ENCODE data around the gene BRCC3. TPM values are rescaled to one million over a fixed set of nuclear protein-coding genes. Genes with fewer than 3 reads are reported as not detected.

BRCC3 gene
- total RNA-seq, 1 donor from 2014 or later, result 17.0 TPM

- no peaks in the 10 kb centered on the region for H3K4me1 ChIP-seq
- H3K9me3 ChIP-seq (replicated peaks), result peaks cover 16% of the 10 kb centered on the region
- no peak overlapping the region for H3K27ac ChIP-seq (replicated peaks)
- TF ChIP-seq CTCF (IDR thresholded peaks at IDR 0.05; ENCODE audit: borderline replicate concordance), result no peak
- no peak for DNase-seq
- peaks cover 6% of the 10 kb centered on the region for H3K36me3 ChIP-seq
- intact Hi-C loops (cut with micrococcal nuclease), result no loop called here
- H3K4me3 ChIP-seq, result no peak overlapping the region
- H3K27me3 ChIP-seq (ENCODE audit: low read depth), result no peaks in the 10 kb centered on the region
Observed at GRCh38 chrX:155127465-155127864, 56.2 kb downstream of the BRCC3 start.

GRCh38 chrX:155127940-155128339 lies 56.6 kb downstream of the BRCC3 start:
- Histone ChIP-seq H3K36me3 (peaks cover 6% of the 10 kb centered on the region), H3K4me3 (no peak overlapping the region), H3K27me3 (ENCODE audit: low read depth) (no peaks in the 10 kb centered on the region), H3K27ac (replicated peaks) (no peak overlapping the region), H3K4me1 (no peaks in the 10 kb centered on the region), H3K9me3 (replicated peaks) (peaks cover 16% of the 10 kb centered on the region)
- TF ChIP-seq CTCF (IDR thresholded peaks at IDR 0.05; ENCODE audit: borderline replicate concordance), result no peak
- DNase-seq, result no peak
- intact Hi-C loops (cut with micrococcal nuclease), result no loop called here

- no peak for DNase-seq
- no peaks in the 10 kb centered on the region for H3K36me3 ChIP-seq
- intact Hi-C loops (cut with micrococcal nuclease), result no loop called here
- no peaks in the 10 kb centered on the region for H3K27me3 ChIP-seq (ENCODE audit: low read depth)
- H3K9me3 ChIP-seq (replicated peaks), result peaks cover 16% of the 10 kb centered on the region
- TF ChIP-seq CTCF (IDR thresholded peaks at IDR 0.05; ENCODE audit: borderline replicate concordance), result no peak
- H3K4me1 ChIP-seq, result no peaks in the 10 kb centered on the region
- no peak overlapping the region for H3K4me3 ChIP-seq
- no peak overlapping the region for H3K27ac ChIP-seq (replicated peaks)
Observed at GRCh38 chrX:155132110-155132509, 60.8 kb downstream of the BRCC3 start.

GRCh38 chrX:155134255-155134654 lies 62.9 kb downstream of the BRCC3 start:
- no peak for DNase-seq

GRCh38 chrX:155143959-155144548 lies 72.7 kb downstream of the BRCC3 start:
- no peaks in the 10 kb centered on the region for H3K9me3 ChIP-seq (replicated peaks)
- intact Hi-C loops (cut with micrococcal nuclease), result no loop called here
- H3K27me3 ChIP-seq (ENCODE audit: low read depth), result no peaks in the 10 kb centered on the region
- H3K4me1 ChIP-seq, result no peaks in the 10 kb centered on the region
- H3K4me3 ChIP-seq, result no peak overlapping the region
- TF ChIP-seq CTCF (IDR thresholded peaks at IDR 0.05; ENCODE audit: borderline replicate concordance), result no peak
- no peaks in the 10 kb centered on the region for H3K36me3 ChIP-seq
- DNase-seq, result no peak
- no peak overlapping the region for H3K27ac ChIP-seq (replicated peaks)

More at GRCh38 chrX:155134255-155134654, 62.9 kb downstream of the BRCC3 start:
- Histone ChIP-seq H3K4me3 (no peak overlapping the region), H3K27me3 (ENCODE audit: low read depth) (no peaks in the 10 kb centered on the region), H3K9me3 (replicated peaks) (peaks cover 7% of the 10 kb centered on the region), H3K4me1 (no peaks in the 10 kb centered on the region), H3K27ac (replicated peaks) (no peak overlapping the region), H3K36me3 (no peaks in the 10 kb centered on the region)
- intact Hi-C loops (cut with micrococcal nuclease), result no loop called here
- TF ChIP-seq CTCF (IDR thresholded peaks at IDR 0.05; ENCODE audit: borderline replicate concordance), result no peak

Measured in left ventricle myocardium inferior (tissue), 1 donor.